ENCODE results near the gene NAT10.

DNA sequence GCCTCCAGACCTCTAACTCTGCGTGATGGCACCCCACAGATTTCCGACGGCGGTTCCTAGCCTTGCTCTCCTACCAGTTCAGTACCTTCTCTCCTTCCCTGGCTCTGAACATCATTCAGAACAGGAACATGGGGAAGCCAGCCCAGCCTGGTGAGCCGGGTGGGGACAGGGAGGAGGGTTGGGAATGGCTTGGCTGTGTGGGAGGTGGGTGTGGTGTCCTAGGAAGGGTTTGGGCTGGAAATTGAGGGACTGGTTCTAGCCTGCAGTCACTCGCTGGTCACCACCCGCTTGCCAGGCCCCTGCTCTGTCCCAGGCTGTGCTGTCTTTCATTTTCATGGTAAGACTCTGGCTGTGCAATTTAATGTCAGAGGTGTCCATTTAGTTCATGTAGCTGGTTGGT lies 33.9 kb downstream of the NAT10 start:
- no peak for TF ChIP-seq ISL1 (CRISPR knock-in tag; IDR thresholded peaks at IDR 0.05)
- TF ChIP-seq ZNF70 (CRISPR knock-in tag; IDR thresholded peaks at IDR 0.05) = no peak
- TF ChIP-seq PPARA (CRISPR knock-in tag; IDR thresholded peaks at IDR 0.05; ENCODE audit: borderline replicate concordance) = no peak
- no peak for TF ChIP-seq RARB (CRISPR knock-in tag; IDR thresholded peaks at IDR 0.05)
- TF ChIP-seq, protein P1, sequence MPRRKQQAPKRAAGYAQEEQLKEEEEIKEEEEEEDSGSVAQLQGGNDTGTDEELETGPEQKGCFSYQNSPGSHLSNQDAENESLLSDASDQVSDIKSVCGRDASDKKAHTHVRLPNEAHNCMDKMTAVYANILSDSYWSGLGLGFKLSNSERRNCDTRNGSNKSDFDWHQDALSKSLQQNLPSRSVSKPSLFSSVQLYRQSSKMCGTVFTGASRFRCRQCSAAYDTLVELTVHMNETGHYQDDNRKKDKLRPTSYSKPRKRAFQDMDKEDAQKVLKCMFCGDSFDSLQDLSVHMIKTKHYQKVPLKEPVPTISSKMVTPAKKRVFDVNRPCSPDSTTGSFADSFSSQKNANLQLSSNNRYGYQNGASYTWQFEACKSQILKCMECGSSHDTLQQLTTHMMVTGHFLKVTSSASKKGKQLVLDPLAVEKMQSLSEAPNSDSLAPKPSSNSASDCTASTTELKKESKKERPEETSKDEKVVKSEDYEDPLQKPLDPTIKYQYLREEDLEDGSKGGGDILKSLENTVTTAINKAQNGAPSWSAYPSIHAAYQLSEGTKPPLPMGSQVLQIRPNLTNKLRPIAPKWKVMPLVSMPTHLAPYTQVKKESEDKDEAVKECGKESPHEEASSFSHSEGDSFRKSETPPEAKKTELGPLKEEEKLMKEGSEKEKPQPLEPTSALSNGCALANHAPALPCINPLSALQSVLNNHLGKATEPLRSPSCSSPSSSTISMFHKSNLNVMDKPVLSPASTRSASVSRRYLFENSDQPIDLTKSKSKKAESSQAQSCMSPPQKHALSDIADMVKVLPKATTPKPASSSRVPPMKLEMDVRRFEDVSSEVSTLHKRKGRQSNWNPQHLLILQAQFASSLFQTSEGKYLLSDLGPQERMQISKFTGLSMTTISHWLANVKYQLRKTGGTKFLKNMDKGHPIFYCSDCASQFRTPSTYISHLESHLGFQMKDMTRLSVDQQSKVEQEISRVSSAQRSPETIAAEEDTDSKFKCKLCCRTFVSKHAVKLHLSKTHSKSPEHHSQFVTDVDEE (CRISPR knock-in tag; IDR thresholded peaks at IDR 0.05) = no peak
- TF ChIP-seq ARNTL (CRISPR knock-in tag; IDR thresholded peaks at IDR 0.05; ENCODE audit: borderline replicate concordance, low read depth) = no peak
